Astrocyte of the spinal cord (primary cell): ENCODE measurements around the gene SCG3.

ENCODE experiments used
- DNase-seq: peaks from one replicate; pipeline ENCODE4 v3.0.0; 2011; ENCODE audit warnings: low read depth, low spot score
- H3K4me3 ChIP-seq: 2 replicates; pipeline ENCODE4 v1.5.1; 2011; ENCODE audit warnings: low read depth, mild to moderate bottlenecking, low read length, moderate library complexity
- CTCF ChIP-seq: IDR thresholded peaks from 2 replicates; pipeline ENCODE4 v1.5.1; 2012; ENCODE audit warnings: low read depth, mild to moderate bottlenecking, low read length, inconsistent platforms
- in situ Hi-C: cut with HindIII; loops from 2 replicates; pipeline ENCODE4 v1.10.0; 2017; ENCODE audit warnings: low sequenced_read_pairs

SCG3 gene

DNA sequence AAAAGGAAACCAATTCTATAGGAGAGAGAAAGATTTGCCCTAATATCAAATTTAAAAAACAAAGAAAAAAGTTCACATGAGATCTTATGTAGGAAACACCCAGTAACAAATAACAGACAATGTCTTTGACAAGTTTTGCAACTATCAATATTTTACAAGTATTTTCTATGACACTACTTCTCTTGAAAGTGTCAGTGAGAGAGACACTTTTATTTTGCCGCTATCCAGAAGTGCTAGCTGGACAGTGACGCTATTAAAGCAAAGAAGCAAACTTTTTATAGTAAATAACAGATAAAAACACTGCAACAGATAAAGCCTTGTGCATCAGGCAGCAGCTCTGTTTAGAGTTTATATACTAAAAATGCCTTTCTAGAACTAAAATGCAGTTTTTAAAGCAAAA is 42.9 kb downstream of the SCG3 start:
- no peak for DNase-seq
- no peak for TF ChIP-seq CTCF
- no peak overlapping the region for H3K4me3 ChIP-seq
- in situ Hi-C loops, result no loop called here

- in situ Hi-C loops, result no loop called here
- DNase-seq, result no peak
- no peak for TF ChIP-seq CTCF
- no peak overlapping the region for H3K4me3 ChIP-seq
Observed at GRCh38 chr15:51724673-51725072, 43.4 kb downstream of the SCG3 start.

DNA sequence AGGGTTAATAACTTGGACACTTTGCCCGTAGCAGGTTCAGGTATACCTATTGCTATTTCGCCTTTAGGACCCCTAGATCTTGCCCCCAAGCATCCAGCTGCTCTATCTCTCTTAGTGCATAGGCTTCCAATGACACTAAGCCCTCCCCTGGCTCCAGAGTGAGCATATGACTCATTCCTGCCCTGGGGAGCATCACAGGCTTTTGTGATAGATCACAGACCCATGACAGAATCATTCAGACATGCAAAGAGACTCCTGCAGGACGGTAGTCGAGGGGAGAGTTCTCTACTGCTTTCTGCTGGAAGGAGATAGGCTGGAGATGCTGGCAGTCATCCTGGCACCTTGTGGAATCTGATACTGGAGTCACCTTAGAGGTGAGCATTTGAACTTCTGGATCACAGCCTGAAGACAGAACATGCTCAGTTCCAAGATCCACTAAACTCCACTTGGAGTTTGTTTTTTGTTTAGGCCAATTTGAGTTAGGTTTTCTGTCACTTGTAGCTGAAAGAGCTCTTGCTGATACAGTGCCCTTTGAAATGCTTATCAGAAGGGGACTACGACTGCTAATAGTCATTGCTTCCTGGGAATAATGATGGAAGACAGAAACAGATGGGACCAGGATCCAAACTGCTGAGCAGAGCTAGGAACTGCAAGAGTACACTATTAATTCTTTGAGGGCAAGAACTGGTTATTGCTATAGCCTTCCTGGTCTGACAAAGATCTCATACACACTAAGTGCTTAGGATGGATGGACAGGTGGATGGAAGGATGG is 45.2 kb downstream of the SCG3 start:
- peak; percentile 73 for DNase-seq
- no peak for TF ChIP-seq CTCF
- in situ Hi-C loops, result no loop called here
- no peak overlapping the region for H3K4me3 ChIP-seq

- H3K4me3 ChIP-seq, result no peak overlapping the region
- DNase-seq, result no peak
- in situ Hi-C loops, result no loop called here
- peak; percentile 41 for TF ChIP-seq CTCF
Observed at GRCh38 chr15:51727141-51727897, 46.0 kb downstream of the SCG3 start.

DNA sequence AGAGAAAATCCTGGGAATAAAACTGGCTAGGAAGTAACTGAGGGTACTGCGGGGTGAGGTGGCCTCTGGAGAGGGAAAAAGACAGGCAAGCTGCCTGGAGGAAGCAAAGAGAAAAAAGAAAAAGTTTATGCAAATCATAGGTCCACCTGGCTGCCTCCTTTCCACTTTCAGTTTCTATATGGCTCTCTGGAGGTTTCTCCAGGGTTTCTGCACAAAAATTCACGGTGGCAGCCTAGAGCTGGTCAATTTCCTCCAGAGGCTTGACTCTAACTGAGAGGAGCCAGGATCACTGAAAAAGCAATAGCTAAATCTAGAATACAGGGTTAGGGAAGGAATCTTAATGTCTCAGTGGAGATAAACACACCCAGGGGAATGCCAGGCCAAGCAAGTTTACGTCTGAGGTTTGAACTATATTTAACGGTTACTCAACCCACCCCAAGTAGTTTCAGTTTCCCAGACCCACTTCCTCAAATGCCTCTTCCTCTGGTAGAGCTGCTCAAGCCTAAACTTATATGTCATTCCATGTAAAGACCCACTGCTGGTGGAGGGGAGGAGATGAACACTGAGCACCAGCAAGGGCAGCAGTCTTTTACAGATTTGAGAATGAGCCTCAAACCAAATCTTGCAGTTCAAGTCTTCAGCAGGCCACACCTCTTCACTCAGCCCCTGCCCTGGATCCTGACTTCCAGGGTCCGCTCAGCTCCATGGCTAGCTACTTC is 50.4 kb downstream of the SCG3 start:
- DNase-seq, result peak; percentile 45
- in situ Hi-C loops, result no loop called here
- no peak overlapping the region for H3K4me3 ChIP-seq
- TF ChIP-seq CTCF, result no peak

DNA sequence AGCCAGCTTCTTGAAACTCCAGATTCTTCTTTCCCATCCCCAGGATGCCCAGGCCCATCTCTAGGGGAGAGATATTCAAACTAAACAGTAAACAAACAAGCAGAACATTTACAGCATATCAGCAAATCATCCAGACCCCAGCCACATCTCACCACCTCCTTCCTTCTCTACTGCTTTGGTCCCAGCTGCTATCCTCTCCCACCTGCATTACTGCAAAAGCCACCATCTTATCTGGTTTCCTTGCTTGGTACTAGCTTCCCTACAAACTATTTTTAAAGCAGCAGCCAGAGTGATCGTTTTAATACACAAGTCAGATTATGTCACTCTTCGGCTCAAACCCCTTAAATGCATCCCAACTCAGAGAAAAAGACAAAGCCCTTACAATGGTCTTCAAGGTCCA is 51.3 kb downstream of the SCG3 start:
- no peak overlapping the region for H3K4me3 ChIP-seq
- no peak for TF ChIP-seq CTCF
- no peak for DNase-seq
- in situ Hi-C loops, result no loop called here
